ENCODE measurements around the gene MICOS13. TPM values are rescaled to one million over a fixed set of nuclear protein-coding genes. Genes with fewer than 3 reads are reported as not detected.

MICOS13 gene
- polyA plus RNA-seq (ENCODE audit: insufficient read length) = 28.9 TPM
- long read RNA-seq, donor 1, transcript C19orf70-201 (4 exons, 896 nt) = major isoform, 85 of 133 reads
- long read RNA-seq, donor 1, partial matches to known transcripts = 44 of 133 reads
- long read RNA-seq, donor 1, other reads (novel, unspliced or antisense) = 0 of 133 reads
- long read RNA-seq, donor 2, transcript C19orf70-201 (4 exons, 896 nt) = major isoform, 68 of 1,685 reads
- long read RNA-seq, donor 2, partial matches to known transcripts = 1,576 of 1,685 reads
- long read RNA-seq, donor 2, other reads (novel, unspliced or antisense) = 38 of 1,685 reads
- long read RNA-seq, donor 3, transcript C19orf70-201 (4 exons, 896 nt) = major isoform, 38 of 61 reads
- long read RNA-seq, donor 3, partial matches to known transcripts = 17 of 61 reads
- long read RNA-seq, donor 3, other reads (novel, unspliced or antisense) = 0 of 61 reads
- long read RNA-seq, donor 4, transcript C19orf70-201 (4 exons, 896 nt) = major isoform, 18 of 36 reads
- long read RNA-seq, donor 4, partial matches to known transcripts = 14 of 36 reads
- long read RNA-seq, donor 4, other reads (novel, unspliced or antisense) = 0 of 36 reads
- long read RNA-seq, donor 5, transcript C19orf70-203 (4 exons, 577 nt) = minor isoform, 5 of 4,067 reads
- long read RNA-seq, donor 5, transcript C19orf70-201 (4 exons, 896 nt) = major isoform, 152 of 4,067 reads
- long read RNA-seq, donor 5, partial matches to known transcripts = 3,791 of 4,067 reads
- long read RNA-seq, donor 5, other reads (novel, unspliced or antisense) = 115 of 4,067 reads
- long read RNA-seq, donor 6, transcript C19orf70-201 (4 exons, 896 nt) = major isoform, 78 of 101 reads
- long read RNA-seq, donor 6, partial matches to known transcripts = 18 of 101 reads
- long read RNA-seq, donor 6, other reads (novel, unspliced or antisense) = 0 of 101 reads
- long read RNA-seq, donor 7, transcript C19orf70-201 (4 exons, 896 nt) = major isoform, 108 of 3,267 reads
- long read RNA-seq, donor 7, partial matches to known transcripts = 3,068 of 3,267 reads
- long read RNA-seq, donor 7, other reads (novel, unspliced or antisense) = 85 of 3,267 reads
- long read RNA-seq, donor 8, transcript C19orf70-201 (4 exons, 896 nt) = major isoform, 23 of 40 reads
- long read RNA-seq, donor 8, partial matches to known transcripts = 17 of 40 reads
- long read RNA-seq, donor 8, other reads (novel, unspliced or antisense) = 0 of 40 reads

GRCh38 chr19:5680437-5681368 is at the start of gene MICOS13, which contains the start of gene HSD11B1L:
Gene MICOS13 (minus strand): TSS chr19:5680516. CDS start chr19:5680486, 30 bp downstream.
Gene HSD11B1L (plus strand): TSS chr19:5681027. CDS start chr19:5684833, 3,806 bp downstream.
- DNase-seq = peak; percentile 98

GRCh38 chr19:5727453-5728050 is 47.2 kb upstream of the MICOS13 start:
- no peak for DNase-seq

GRCh38 chr19:5719961-5720790 is 39.9 kb upstream of the MICOS13 start, which contains the start of the genes CATSPERD and LONP1:
Gene CATSPERD (plus strand): TSS chr19:5720637. CDS start chr19:5720738, 101 bp downstream.
Gene LONP1 (minus strand): TSS chr19:5720146. CDS start chr19:5720132, 14 bp downstream.
- DNase-seq = peak; percentile 99

GRCh38 chr19:5719274-5719960 is 39.1 kb upstream of the MICOS13 start:
- DNase-seq = no peak

GRCh38 chr19:5718579-5719273 is 38.4 kb upstream of the MICOS13 start:
- DNase-seq = no peak

GRCh38 chr19:5718037-5718578 is 37.8 kb upstream of the MICOS13 start:
- no peak for DNase-seq

GRCh38 chr19:5717215-5717935 is 37.1 kb upstream of the MICOS13 start:
- DNase-seq = no peak

- DNase-seq = no peak
These were observed 34.5 kb upstream of the MICOS13 start for GRCh38 chr19:5714816-5715215.

- no peak for DNase-seq
These were observed 32.9 kb upstream of the MICOS13 start for GRCh38 chr19:5713228-5713627.

- DNase-seq = no peak
These were observed 31.4 kb upstream of the MICOS13 start for GRCh38 chr19:5711713-5712161.

GRCh38 chr19:5711025-5711424 is 30.7 kb upstream of the MICOS13 start:
- no peak for DNase-seq

- DNase-seq = no peak
These were observed 27.6 kb upstream of the MICOS13 start for GRCh38 chr19:5707576-5708575.

- DNase-seq = no peak
These were observed 26.7 kb upstream of the MICOS13 start for GRCh38 chr19:5706876-5707573.

- DNase-seq = no peak
These were observed 25.2 kb upstream of the MICOS13 start for GRCh38 chr19:5705552-5705951.

All from left kidney (tissue), 8 donors.